SK-N-SH (cell line): ENCODE data around the gene P2RX5. TPM values are rescaled to one million over a fixed set of nuclear protein-coding genes. Genes with fewer than 3 reads are reported as not detected.

Experiments used
- CTCF ChIA-PET: fragments of 300-600, 350-600 bp; formaldehyde crosslinking; extraction: SDS; loops from one replicate; lab custom pipeline; 2021; lab: Yijun Ruan, JAX
- POLR2A ChIA-PET: fragments of 350-600 bp; sonication (Branson Sonifier 250); formaldehyde crosslinking; extraction: SDS; loops from one replicate; lab custom pipeline; 2020; ENCODE audit warnings: antibody characterized with exemption, inconsistent platforms; lab: Yijun Ruan, JAX
- DNase-seq: peaks from one replicate; pipeline ENCODE4 v3.0.0; 2012
- H2AFZ ChIP-seq: fragments of 200-600 bp; sonication (generic); 2 replicates; pipeline ENCODE4 v1.8.1; 2016; ENCODE audit warnings: antibody characterized with exemption, mild to moderate bottlenecking, low read depth
- H3F3A ChIP-seq: fragments of 200-600 bp; sonication (generic); replicated peaks from 2 replicates; pipeline ENCODE3; 2016; ENCODE audit warnings: antibody characterized with exemption, mild to moderate bottlenecking; ENCODE audit not compliant: insufficient read depth
- H3K27ac ChIP-seq, 2 experiments: fragments of 200-500 bp in 1 of 2; fragments of 200-600 bp in 1 of 2; sonication (Bioruptor generic) in 1 of 2; sonication (generic), shearing (Covaris generic) in 1 of 2; 2 replicates each; pipeline versions ENCODE4 v1.5.1 to v1.6.1; 2014 to 2016; ENCODE audit warnings: low read depth in 2 of 2, inconsistent platforms in 1 of 2, low read length in 1 of 2, mild to moderate bottlenecking in 1 of 2, mixed read lengths in 1 of 2
- H3K27me3 ChIP-seq: fragments of 200-600 bp; sonication (generic), shearing (Covaris generic); 2 replicates; pipeline ENCODE4 v1.6.1; 2016; ENCODE audit warnings: mixed run types; ENCODE audit not compliant: insufficient read depth
- H3K36me3 ChIP-seq, 2 experiments: fragments of 200-500 bp in 1 of 2; fragments of 200-600 bp in 1 of 2; sonication (Bioruptor generic) in 1 of 2; sonication (generic) in 1 of 2; replicated peaks in 1 of 2; 2 replicates each; pipeline versions ENCODE3 to v1.5.1; 2014 to 2016; ENCODE audit warnings: low read length in 1 of 2, mild to moderate bottlenecking in 1 of 2; ENCODE audit not compliant: insufficient read depth in 2 of 2, control insufficient read depth in 1 of 2
- H3K4me1 ChIP-seq, 2 experiments: fragments of 200-500 bp in 1 of 2; fragments of 200-600 bp in 1 of 2; sonication (Bioruptor generic) in 1 of 2; sonication (generic), shearing (Covaris generic) in 1 of 2; 2 replicates each; pipeline versions ENCODE4 v1.5.1 to v1.6.1; 2014 to 2016; ENCODE audit warnings: low read depth in 1 of 2, low read length in 1 of 2, mixed run types in 1 of 2; ENCODE audit not compliant: insufficient read depth in 2 of 2, control insufficient read depth in 1 of 2
- H3K4me2 ChIP-seq: fragments of 200-600 bp; sonication (generic), shearing (Covaris generic); 2 replicates; pipeline ENCODE4 v1.6.1; 2017; ENCODE audit warnings: mixed run types
- H3K4me3 ChIP-seq, 2 experiments: fragments of 200-500 bp in 1 of 2; fragments of 200-600 bp in 1 of 2; sonication (Bioruptor generic) in 1 of 2; sonication (generic), shearing (Covaris generic) in 1 of 2; 2 replicates each; pipeline versions ENCODE4 v1.5.1 to v1.8.1; 2014 to 2016; ENCODE audit warnings: low read depth in 2 of 2, inconsistent platforms in 1 of 2, low read length in 1 of 2, mild to moderate bottlenecking in 1 of 2, mixed read lengths in 1 of 2, moderate library complexity in 1 of 2
- H3K79me2 ChIP-seq: fragments of 200-600 bp; sonication (generic); 2 replicates; pipeline ENCODE4 v1.8.1; 2017; ENCODE audit warnings: mild to moderate bottlenecking; ENCODE audit not compliant: insufficient read depth
- H3K9ac ChIP-seq: fragments of 200-600 bp; sonication (generic); 2 replicates; pipeline ENCODE4 v1.6.1; 2017; ENCODE audit warnings: mixed run types
- H3K9me2 ChIP-seq: fragments of 200-600 bp; sonication (generic); 2 replicates; pipeline ENCODE4 v1.6.1; 2017; ENCODE audit warnings: mixed run types
- H3K9me3 ChIP-seq: fragments of 200-600 bp; sonication (generic); 2 replicates; pipeline ENCODE4 v1.6.1; 2017; ENCODE audit warnings: mixed run types, mild to moderate bottlenecking, moderate library complexity
- H4K20me1 ChIP-seq: fragments of 200-600 bp; sonication (generic); 2 replicates; pipeline ENCODE4 v1.6.1; 2017; ENCODE audit warnings: mild to moderate bottlenecking, mixed run types; ENCODE audit not compliant: insufficient read depth
- ELF1 ChIP-seq: IDR thresholded peaks from 2 replicates; pipeline ENCODE4 v1.4.0; 2012
- EZH2phosphoT487 ChIP-seq: fragments of 200-600 bp; sonication (generic); IDR thresholded peaks from 2 replicates; pipeline ENCODE4 v1.6.1; 2017; ENCODE audit warnings: low read depth, mixed run types, mild to moderate bottlenecking, antibody characterized with exemption, moderate library complexity, borderline replicate concordance
- FOSL2 ChIP-seq: IDR thresholded peaks from 2 replicates; pipeline ENCODE4 v1.4.0; 2012; ENCODE audit warnings: low read depth, mild to moderate bottlenecking, moderate library complexity, borderline replicate concordance
- FOXJ3 ChIP-seq: sonication (generic); formaldehyde crosslinking; IDR thresholded peaks from 2 replicates; pipeline ENCODE4 v1.5.1; 2020; ENCODE audit warnings: mild to moderate bottlenecking, missing genetic modification reagents
- FOXM1 ChIP-seq: IDR thresholded peaks from 2 replicates; pipeline ENCODE4 v1.4.0; 2012; ENCODE audit warnings: low read depth, mild to moderate bottlenecking
- GATA2 ChIP-seq: sonication (generic); formaldehyde crosslinking; IDR thresholded peaks from 2 replicates; pipeline ENCODE4 v1.5.0; 2020; ENCODE audit warnings: mild to moderate bottlenecking, missing genetic modification reagents
- JUND ChIP-seq: IDR thresholded peaks from 2 replicates; pipeline ENCODE4 v1.4.0; 2012
- NRF1 ChIP-seq: IDR thresholded peaks from 2 replicates; pipeline ENCODE4 v1.6.1; 2012; ENCODE audit warnings: low read depth, mild to moderate bottlenecking, low read length
- POLR2AphosphoS5 ChIP-seq: IDR thresholded peaks from 2 replicates; pipeline ENCODE4 v1.6.1; 2012; ENCODE audit warnings: low read depth, low read length
- RFX5 ChIP-seq: IDR thresholded peaks from 2 replicates; pipeline ENCODE4 v1.6.1; 2012; ENCODE audit warnings: mild to moderate bottlenecking, improper control_type of control experiment, low read length
- RXRA ChIP-seq: IDR thresholded peaks from 2 replicates; pipeline ENCODE4 v1.4.0; 2012; ENCODE audit warnings: low read depth, mild to moderate bottlenecking, borderline replicate concordance
- SMC3 ChIP-seq: IDR thresholded peaks from 2 replicates; pipeline ENCODE4 v1.6.1; 2012; ENCODE audit warnings: low read depth, low read length, improper control_type of control experiment
- TCF12 ChIP-seq: IDR thresholded peaks from 2 replicates; pipeline ENCODE4 v1.4.0; 2012
- YY1 ChIP-seq: IDR thresholded peaks from 2 replicates; pipeline ENCODE4 v1.4.0; 2012; ENCODE audit warnings: low read depth, mild to moderate bottlenecking
- WGBS: methylation state at CpG from one replicate; pipeline ENCODE4 v1.1.6; 2017; ENCODE audit warnings: low lambda C conversion rate; 5-methylcytosine and 5-hydroxymethylcytosine counted together
- polyA plus RNA-seq, 3 experiments: library from polyadenylated mRNA; depleted of rRNA; stranded (reverse); fragments of >200 nt; gene quantifications; 2 replicates each; pipeline ENCODE4 v1.2.3, GENCODE V29; 2012
- TF ChIP-seq, protein P1 (sequence below): IDR thresholded peaks from 2 replicates; pipeline ENCODE4 v1.4.0; 2012; ENCODE audit warnings: low read depth
- TF ChIP-seq, protein P2 (sequence below): IDR thresholded peaks from 2 replicates; pipeline ENCODE4; 2012
- TF ChIP-seq, protein P3 (sequence below): IDR thresholded peaks from 2 replicates; pipeline ENCODE4 v1.6.1; 2012; ENCODE audit warnings: mild to moderate bottlenecking, low read depth, low read length, moderate library complexity
- TF ChIP-seq, protein P4 (sequence below): IDR thresholded peaks from 2 replicates; pipeline ENCODE4 v1.4.0; 2012; ENCODE audit warnings: low read depth, borderline replicate concordance
- TF ChIP-seq, protein P5 (sequence below): IDR thresholded peaks from 2 replicates; pipeline ENCODE4 v1.4.0; 2012; ENCODE audit warnings: low read depth, borderline replicate concordance

P2RX5 gene
- polyA plus RNA-seq, 1 of the 3 experiments (the other 2 are of a cell fraction): 0.97 TPM

DNA sequence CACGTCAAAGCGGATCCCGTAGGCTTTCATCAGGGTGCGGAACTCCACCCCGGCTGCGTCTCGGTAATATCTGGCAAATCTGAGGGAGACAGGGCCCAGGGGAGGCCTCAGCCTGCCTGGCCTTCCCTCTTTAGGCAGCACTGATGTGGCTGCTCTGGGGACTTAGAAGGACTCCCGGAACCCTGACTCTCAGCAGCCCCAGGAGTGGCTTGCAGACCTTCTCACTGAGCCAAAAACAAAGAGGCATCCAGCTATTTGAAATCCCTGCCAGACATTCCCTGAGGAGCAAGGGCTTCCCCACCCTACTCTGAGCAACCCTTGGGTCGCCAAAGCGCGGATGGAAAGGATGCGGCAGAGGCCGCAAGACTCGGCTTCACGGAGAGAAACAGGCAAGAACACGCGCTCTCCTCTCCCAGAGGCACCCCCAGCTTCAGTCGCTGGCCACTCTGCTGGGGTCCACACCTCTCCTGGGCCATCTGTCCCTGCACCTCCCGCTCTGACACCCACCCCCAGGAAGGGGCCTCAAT, 7.9 kb downstream of the P2RX5 start:
- Histone ChIP-seq H3F3A (no peaks in the 10 kb centered on the region), H3K79me2 (no peaks in the 10 kb centered on the region), H3K36me3 (no peaks in the 10 kb centered on the region), H2AFZ (no peak overlapping the region), H3K9ac (no peak overlapping the region), H3K9me2 (no peaks in the 10 kb centered on the region), H3K4me1 (no peaks in the 10 kb centered on the region), H3K27ac (no peak overlapping the region), H3K4me2 (no peak overlapping the region), H4K20me1 (no peaks in the 10 kb centered on the region), H3K4me3 (no peak overlapping the region), H3K27me3 (no peaks in the 10 kb centered on the region), H3K9me3 (no peaks in the 10 kb centered on the region)
- peak; percentile 27 for DNase-seq
- 93% methylated on average over 11 of the region's 19 CpGs for WGBS
- CTCF ChIA-PET: no interaction called here
- POLR2A ChIA-PET: no interaction called here
- TF ChIP-seq NRF1 (no peak), YY1 (no peak), POLR2AphosphoS5 (no peak), RFX5 (no peak), JUND (no peak), EZH2phosphoT487 (no peak), GATA2 (CRISPR knock-in tag) (no peak), TCF12 (no peak), ELF1 (no peak), FOXJ3 (CRISPR knock-in tag) (no peak)
- TF ChIP-seq, protein P1, sequence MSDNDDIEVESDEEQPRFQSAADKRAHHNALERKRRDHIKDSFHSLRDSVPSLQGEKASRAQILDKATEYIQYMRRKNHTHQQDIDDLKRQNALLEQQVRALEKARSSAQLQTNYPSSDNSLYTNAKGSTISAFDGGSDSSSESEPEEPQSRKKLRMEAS: no peak
- TF ChIP-seq, protein P2, sequence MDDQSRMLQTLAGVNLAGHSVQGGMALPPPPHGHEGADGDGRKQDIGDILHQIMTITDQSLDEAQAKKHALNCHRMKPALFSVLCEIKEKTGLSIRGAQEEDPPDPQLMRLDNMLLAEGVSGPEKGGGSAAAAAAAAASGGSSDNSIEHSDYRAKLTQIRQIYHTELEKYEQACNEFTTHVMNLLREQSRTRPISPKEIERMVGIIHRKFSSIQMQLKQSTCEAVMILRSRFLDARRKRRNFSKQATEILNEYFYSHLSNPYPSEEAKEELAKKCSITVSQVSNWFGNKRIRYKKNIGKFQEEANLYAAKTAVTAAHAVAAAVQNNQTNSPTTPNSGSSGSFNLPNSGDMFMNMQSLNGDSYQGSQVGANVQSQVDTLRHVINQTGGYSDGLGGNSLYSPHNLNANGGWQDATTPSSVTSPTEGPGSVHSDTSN: no peak
- TF ChIP-seq, protein P3, sequence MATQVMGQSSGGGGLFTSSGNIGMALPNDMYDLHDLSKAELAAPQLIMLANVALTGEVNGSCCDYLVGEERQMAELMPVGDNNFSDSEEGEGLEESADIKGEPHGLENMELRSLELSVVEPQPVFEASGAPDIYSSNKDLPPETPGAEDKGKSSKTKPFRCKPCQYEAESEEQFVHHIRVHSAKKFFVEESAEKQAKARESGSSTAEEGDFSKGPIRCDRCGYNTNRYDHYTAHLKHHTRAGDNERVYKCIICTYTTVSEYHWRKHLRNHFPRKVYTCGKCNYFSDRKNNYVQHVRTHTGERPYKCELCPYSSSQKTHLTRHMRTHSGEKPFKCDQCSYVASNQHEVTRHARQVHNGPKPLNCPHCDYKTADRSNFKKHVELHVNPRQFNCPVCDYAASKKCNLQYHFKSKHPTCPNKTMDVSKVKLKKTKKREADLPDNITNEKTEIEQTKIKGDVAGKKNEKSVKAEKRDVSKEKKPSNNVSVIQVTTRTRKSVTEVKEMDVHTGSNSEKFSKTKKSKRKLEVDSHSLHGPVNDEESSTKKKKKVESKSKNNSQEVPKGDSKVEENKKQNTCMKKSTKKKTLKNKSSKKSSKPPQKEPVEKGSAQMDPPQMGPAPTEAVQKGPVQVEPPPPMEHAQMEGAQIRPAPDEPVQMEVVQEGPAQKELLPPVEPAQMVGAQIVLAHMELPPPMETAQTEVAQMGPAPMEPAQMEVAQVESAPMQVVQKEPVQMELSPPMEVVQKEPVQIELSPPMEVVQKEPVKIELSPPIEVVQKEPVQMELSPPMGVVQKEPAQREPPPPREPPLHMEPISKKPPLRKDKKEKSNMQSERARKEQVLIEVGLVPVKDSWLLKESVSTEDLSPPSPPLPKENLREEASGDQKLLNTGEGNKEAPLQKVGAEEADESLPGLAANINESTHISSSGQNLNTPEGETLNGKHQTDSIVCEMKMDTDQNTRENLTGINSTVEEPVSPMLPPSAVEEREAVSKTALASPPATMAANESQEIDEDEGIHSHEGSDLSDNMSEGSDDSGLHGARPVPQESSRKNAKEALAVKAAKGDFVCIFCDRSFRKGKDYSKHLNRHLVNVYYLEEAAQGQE: no peak

DNA sequence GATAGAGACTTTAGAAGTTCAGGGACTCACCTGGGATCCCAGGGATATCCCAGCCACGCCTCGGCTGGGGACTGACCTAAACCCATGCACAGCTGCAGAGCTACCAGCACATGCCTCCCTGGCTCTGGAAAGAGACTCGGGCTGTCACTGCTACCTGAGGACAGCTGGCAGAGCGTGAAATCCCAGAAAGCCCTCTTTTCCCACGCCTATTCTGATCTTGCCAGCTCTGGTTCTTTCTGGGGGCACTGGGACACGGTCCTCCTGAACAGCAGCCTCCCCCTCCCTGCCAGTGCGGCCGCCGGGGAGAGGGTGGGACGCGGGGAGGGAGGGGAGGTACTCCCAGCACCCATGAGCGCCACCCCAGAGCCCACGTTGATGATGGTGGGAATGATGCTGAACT, 10.8 kb downstream of the P2RX5 start:
- H3K4me2 ChIP-seq: no peak overlapping the region
- 60% methylated on average over 11 of the region's 13 CpGs for WGBS
- no peaks in the 10 kb centered on the region for H3F3A ChIP-seq
- no peak overlapping the region for H3K9ac ChIP-seq
- H3K9me2 ChIP-seq: no peaks in the 10 kb centered on the region
- POLR2A ChIA-PET: no interaction called here
- H3K4me3 ChIP-seq: no peak overlapping the region
- H3K79me2 ChIP-seq: no peaks in the 10 kb centered on the region
- H3K36me3 ChIP-seq: no peaks in the 10 kb centered on the region
- CTCF ChIA-PET: no interaction called here
- no peaks in the 10 kb centered on the region for H3K9me3 ChIP-seq
- no peak overlapping the region for H3K27ac ChIP-seq
- no peaks in the 10 kb centered on the region for H3K4me1 ChIP-seq
- H3K27me3 ChIP-seq: no peaks in the 10 kb centered on the region
- no peaks in the 10 kb centered on the region for H4K20me1 ChIP-seq
- no peak overlapping the region for H2AFZ ChIP-seq
- no peak for DNase-seq
- TF ChIP-seq TCF12 (no peak), FOXM1 (no peak), ELF1 (no peak), YY1 (no peak), EZH2phosphoT487 (no peak), SMC3 (no peak), FOSL2 (no peak), RXRA (no peak), JUND (no peak), RFX5 (no peak), FOXJ3 (CRISPR knock-in tag) (no peak)
- TF ChIP-seq, protein P4, sequence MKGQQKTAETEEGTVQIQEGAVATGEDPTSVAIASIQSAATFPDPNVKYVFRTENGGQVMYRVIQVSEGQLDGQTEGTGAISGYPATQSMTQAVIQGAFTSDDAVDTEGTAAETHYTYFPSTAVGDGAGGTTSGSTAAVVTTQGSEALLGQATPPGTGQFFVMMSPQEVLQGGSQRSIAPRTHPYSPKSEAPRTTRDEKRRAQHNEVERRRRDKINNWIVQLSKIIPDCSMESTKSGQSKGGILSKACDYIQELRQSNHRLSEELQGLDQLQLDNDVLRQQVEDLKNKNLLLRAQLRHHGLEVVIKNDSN: no peak
- TF ChIP-seq, protein P5, sequence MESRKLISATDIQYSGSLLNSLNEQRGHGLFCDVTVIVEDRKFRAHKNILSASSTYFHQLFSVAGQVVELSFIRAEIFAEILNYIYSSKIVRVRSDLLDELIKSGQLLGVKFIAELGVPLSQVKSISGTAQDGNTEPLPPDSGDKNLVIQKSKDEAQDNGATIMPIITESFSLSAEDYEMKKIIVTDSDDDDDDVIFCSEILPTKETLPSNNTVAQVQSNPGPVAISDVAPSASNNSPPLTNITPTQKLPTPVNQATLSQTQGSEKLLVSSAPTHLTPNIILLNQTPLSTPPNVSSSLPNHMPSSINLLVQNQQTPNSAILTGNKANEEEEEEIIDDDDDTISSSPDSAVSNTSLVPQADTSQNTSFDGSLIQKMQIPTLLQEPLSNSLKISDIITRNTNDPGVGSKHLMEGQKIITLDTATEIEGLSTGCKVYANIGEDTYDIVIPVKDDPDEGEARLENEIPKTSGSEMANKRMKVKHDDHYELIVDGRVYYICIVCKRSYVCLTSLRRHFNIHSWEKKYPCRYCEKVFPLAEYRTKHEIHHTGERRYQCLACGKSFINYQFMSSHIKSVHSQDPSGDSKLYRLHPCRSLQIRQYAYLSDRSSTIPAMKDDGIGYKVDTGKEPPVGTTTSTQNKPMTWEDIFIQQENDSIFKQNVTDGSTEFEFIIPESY: no peak
- TF ChIP-seq, protein P2: no peak
